ENCODE data around the gene HCRT. TPM values are rescaled to one million over a fixed set of nuclear protein-coding genes. Genes with fewer than 3 reads are reported as not detected.

HCRT gene
- total RNA-seq, 4 donors from 2014 or later, result 1.0 TPM; not detected in 3

DNA sequence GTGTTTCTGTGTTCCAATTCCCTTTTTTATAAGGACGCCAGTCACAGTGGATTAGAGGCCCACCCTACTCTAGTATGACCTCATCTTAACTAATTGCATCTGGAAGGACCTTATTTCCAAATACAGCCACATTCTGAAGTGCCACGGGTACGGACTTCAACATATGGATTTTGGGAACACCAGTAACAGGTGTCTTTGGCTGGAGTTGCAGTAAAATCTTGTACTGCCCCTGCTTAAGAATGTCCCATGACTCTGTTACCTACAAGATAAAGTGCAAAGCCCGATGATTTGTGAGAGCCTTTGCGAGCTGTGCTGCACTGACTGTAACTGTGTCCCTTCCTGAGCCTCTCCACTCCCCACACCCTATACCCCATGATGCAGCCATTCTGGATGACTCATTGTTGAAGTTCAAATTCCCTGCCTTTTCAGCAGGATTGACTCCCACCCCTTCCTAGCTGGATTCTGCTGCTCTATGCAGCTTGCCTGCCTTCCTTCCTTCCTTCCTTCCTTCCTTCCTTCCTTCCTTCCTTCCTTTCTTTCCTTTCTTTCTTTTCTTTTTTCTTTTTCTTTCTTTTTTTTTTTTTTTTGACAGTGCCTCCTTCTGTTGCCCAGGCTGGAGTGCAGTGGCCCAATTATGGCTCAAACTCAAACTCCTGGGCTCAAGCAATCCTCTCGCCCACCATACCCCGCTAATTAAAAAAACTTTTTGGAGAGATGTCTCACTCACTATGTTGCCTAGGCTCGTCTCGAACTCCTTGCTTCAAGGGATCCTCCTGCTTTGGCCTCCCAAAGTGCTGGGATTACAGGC is 2.1 kb downstream of the HCRT start:
- no peak for DNase-seq
- no peaks in the 10 kb centered on the region for H3K9me3 ChIP-seq
- TF ChIP-seq, protein P1, sequence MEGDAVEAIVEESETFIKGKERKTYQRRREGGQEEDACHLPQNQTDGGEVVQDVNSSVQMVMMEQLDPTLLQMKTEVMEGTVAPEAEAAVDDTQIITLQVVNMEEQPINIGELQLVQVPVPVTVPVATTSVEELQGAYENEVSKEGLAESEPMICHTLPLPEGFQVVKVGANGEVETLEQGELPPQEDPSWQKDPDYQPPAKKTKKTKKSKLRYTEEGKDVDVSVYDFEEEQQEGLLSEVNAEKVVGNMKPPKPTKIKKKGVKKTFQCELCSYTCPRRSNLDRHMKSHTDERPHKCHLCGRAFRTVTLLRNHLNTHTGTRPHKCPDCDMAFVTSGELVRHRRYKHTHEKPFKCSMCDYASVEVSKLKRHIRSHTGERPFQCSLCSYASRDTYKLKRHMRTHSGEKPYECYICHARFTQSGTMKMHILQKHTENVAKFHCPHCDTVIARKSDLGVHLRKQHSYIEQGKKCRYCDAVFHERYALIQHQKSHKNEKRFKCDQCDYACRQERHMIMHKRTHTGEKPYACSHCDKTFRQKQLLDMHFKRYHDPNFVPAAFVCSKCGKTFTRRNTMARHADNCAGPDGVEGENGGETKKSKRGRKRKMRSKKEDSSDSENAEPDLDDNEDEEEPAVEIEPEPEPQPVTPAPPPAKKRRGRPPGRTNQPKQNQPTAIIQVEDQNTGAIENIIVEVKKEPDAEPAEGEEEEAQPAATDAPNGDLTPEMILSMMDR (IDR thresholded peaks at IDR 0.05), result no peak
- TF ChIP-seq POLR2A (IDR thresholded peaks at IDR 0.05), result no peak
- peaks cover 0 to 16% of the 10 kb centered on the region in 2 donors for H3K4me1 ChIP-seq
- peaks cover 6 to 20% of the 10 kb centered on the region in 2 donors for H3K27me3 ChIP-seq
- no peak overlapping the region for H3K4me3 ChIP-seq
- no peaks in the 10 kb centered on the region for H3K36me3 ChIP-seq
- intact Hi-C loops (cut with DNase I; ENCODE audit: low total_unique reads), result no loop called here
- H3K27ac ChIP-seq, result no peak overlapping the region

DNA sequence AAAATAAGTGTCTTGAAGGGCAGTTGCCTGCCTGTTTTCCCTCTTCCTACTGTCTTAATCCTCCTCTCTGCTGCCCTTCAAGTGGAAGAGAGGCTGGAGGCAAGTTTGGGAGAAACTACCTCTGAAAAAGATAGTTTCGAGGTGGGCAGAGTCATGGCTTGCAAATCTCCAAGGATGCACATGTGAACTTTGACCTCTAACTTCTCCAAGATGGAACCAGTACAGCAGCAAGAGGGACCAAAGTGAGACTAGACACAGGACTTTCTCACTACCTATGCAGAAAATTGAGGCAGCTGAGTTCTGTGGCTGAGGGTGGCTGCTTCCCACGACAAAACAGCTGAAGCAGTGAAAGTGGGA is 3.4 kb downstream of the HCRT start:
- Histone ChIP-seq H3K4me3 (no peak overlapping the region), H3K36me3 (no peaks in the 10 kb centered on the region), H3K4me1 (peaks cover 0 to 16% of the 10 kb centered on the region in 2 donors), H3K9me3 (no peaks in the 10 kb centered on the region), H3K27ac (no peak overlapping the region), H3K27me3 (peaks cover 6 to 20% of the 10 kb centered on the region in 2 donors)
- TF ChIP-seq, protein P1 (IDR thresholded peaks at IDR 0.05), result no peak
- intact Hi-C loops (cut with DNase I; ENCODE audit: low total_unique reads), result no loop called here
- DNase-seq, result no peak

DNA sequence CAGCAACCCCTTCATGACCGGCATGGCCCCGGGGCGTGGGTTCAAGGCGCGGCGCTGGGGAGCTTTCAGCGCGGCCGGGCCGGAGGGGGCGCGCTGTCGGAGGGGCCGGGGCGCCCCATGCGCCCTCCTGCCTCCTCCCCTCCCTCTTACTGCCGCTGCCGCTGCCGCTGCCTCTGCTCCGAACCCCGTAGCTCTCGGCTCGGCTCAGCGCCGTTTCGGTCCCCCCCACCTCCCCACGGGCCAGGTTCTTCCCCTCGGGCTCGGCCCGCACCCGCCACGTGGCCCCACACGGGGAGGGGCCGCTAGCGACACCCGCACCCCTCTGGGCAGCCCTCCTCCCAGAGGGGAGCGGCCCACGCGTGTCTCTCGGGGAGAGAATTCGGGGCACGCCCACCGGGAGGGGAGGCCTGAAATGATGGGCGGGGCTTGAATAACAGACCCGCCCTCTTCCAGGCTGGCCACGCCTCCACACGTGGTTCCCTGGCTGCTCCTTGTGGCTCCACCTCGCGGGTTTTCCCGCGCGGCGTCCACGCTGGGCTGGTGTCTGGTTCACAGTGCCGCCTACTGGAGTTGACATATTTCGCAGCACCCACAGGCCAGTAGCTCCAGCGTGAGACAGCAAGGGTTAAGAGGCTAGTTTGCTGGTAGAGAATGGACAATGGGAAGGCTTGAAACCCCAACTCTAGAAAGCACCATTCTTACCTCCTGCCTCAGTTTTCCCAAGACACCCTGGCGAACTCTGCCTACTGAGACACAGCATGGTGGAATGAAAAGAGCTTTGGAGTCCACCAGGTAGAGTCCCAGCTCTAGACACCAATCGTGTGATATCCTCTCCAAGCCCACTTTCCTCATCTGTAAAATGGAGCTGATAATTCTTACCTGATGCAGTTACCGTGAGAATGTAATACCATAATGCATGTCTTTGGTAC is 4.1 kb downstream of the HCRT start, which contains the start of gene KCNH4:
Gene KCNH4 (minus strand): TSS at position 221 of the 929 bp plus-strand sequence. CDS start 197 bp downstream, at position 24.
- intact Hi-C loops (cut with DNase I; ENCODE audit: low total_unique reads), result no loop called here
- peak within 1 kb of the TSS; percentile 14 to 19 for H3K4me3 ChIP-seq
- H3K27ac ChIP-seq, result no peak within 1 kb of the TSS
- H3K36me3 ChIP-seq, result no peaks in the 10 kb centered on the region
- DNase-seq, result peak; percentile 52 to 54
- peaks cover 6 to 20% of the 10 kb centered on the region in 2 donors for H3K27me3 ChIP-seq
- TF ChIP-seq, protein P1 (IDR thresholded peaks at IDR 0.05), result peak in 3 of 4 experiments; percentile 30 to 58 (median 44)
- TF ChIP-seq POLR2A (IDR thresholded peaks at IDR 0.05), result no peak
- no peaks in the 10 kb centered on the region for H3K9me3 ChIP-seq
- peaks cover 0 to 16% of the 10 kb centered on the region in 2 donors for H3K4me1 ChIP-seq

DNA sequence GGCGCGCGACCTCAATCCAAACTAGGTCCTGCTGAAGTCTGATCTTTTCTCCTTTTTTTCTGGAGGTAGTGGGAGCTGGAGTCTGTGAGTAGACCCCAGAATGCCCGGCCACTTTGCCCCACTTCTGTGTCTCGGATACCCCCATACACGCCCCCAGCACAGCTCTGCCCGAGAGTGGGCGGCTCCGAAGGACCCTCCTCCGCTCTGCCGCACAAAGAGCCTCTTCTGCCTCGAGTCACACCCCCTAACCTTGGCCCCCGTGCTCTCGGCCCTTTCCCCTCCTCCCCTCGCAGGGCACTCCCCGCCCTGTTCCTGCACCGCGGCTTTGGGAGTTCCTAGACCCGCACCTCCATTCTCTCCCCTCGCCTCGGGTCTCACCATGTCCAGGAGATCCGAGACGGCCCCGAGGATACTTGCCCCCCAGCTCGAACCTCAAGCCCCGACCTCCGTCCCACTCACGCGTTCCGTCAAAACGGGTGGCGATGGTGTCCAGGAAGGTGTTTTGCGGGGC is 4.8 kb downstream of the HCRT start:
- no peak overlapping the region for H3K27ac ChIP-seq
- no peak for DNase-seq
- peaks cover 0 to 16% of the 10 kb centered on the region in 2 donors for H3K4me1 ChIP-seq
- H3K27me3 ChIP-seq, result peaks cover 6 to 20% of the 10 kb centered on the region in 2 donors
- TF ChIP-seq POLR2A (IDR thresholded peaks at IDR 0.05), result no peak
- TF ChIP-seq, protein P1 (IDR thresholded peaks at IDR 0.05), result no peak
- no peaks in the 10 kb centered on the region for H3K9me3 ChIP-seq
- intact Hi-C loops (cut with DNase I; ENCODE audit: low total_unique reads), result no loop called here
- no peaks in the 10 kb centered on the region for H3K36me3 ChIP-seq
- peak overlapping the region; percentile 14 to 19 for H3K4me3 ChIP-seq

Measured in uterus (tissue), 4 donors.